Lung (tissue), 12 donors: Measurements from ENCODE around the gene PRKAR1B. TPM values are rescaled to one million over a fixed set of nuclear protein-coding genes. Genes with fewer than 3 reads are reported as not detected.

ENCODE experiments used
- ATAC-seq: fragments of 200-7000 bp; cut with Tn5 transposase; one replicate; pipeline ENCODE4 v1.9.1; 2020; ENCODE audit warnings: moderate number of reproducible peaks; ENCODE audit not compliant: insufficient read depth, low FRiP score
- DNase-seq, 3 donors: peaks; one replicate each; pipeline ENCODE4 v3.0.0-alpha.2; 2013 to 2017
- H3K27ac ChIP-seq, 2 donors: one replicate each; pipeline ENCODE4 v1.5.1; 2013; ENCODE audit warnings: mild to moderate bottlenecking in 2 of 2, moderate library complexity in 2 of 2, control low read depth in 1 of 2, inconsistent platforms in 1 of 2, low read depth in 1 of 2, low read length in 1 of 2
- H3K27me3 ChIP-seq, 3 donors: one replicate each; pipeline ENCODE4 v1.5.1; 2013; ENCODE audit warnings: low read length in 2 of 3; ENCODE audit not compliant: control insufficient read depth in 3 of 3, insufficient read depth in 3 of 3
- H3K36me3 ChIP-seq, 4 donors: one replicate each; pipeline ENCODE4 v1.5.1; 2013; ENCODE audit warnings: low read length in 4 of 4, mild to moderate bottlenecking in 1 of 4, moderate library complexity in 1 of 4; ENCODE audit not compliant: control insufficient read depth in 4 of 4, insufficient read depth in 4 of 4
- H3K4me1 ChIP-seq, 5 donors: one replicate each; pipeline ENCODE4 v1.5.1; 2013; ENCODE audit warnings: low read length in 5 of 5, mild to moderate bottlenecking in 2 of 5, moderate library complexity in 1 of 5; ENCODE audit not compliant: control insufficient read depth in 5 of 5, insufficient read depth in 5 of 5
- H3K4me3 ChIP-seq: one replicate; pipeline ENCODE4 v1.5.1; 2013; ENCODE audit warnings: mild to moderate bottlenecking, control low read depth, moderate library complexity
- H3K9ac ChIP-seq, 2 donors: one replicate each; pipeline ENCODE4 v1.5.1; 2013; ENCODE audit warnings: low read length in 2 of 2, control low read depth in 1 of 2; ENCODE audit not compliant: insufficient read depth in 1 of 2
- H3K9me3 ChIP-seq, 4 donors: one replicate each; pipeline ENCODE4 v1.5.1; 2013; ENCODE audit warnings: low read length in 3 of 4, mild to moderate bottlenecking in 1 of 4, moderate library complexity in 1 of 4; ENCODE audit not compliant: control insufficient read depth in 4 of 4, insufficient read depth in 3 of 4
- CTCF ChIP-seq: IDR thresholded peaks from 2 replicates; pipeline ENCODE4 v1.5.1; 2012; ENCODE audit warnings: mild to moderate bottlenecking; ENCODE audit errors: control extremely low read depth, extremely low read depth
- WGBS, 2 donors: extraction: QIAGEN DNeasy Blood & Tissue Kit; methylation state at CpG; one replicate each; pipeline ENCODE4 v1.1.7; 2013; 5-methylcytosine and 5-hydroxymethylcytosine counted together
- polyA plus RNA-seq, 2 donors: library from polyadenylated mRNA; stranded (reverse); fragments of 200-250 nt; gene quantifications; one replicate each; pipeline ENCODE4 v1.2.1, GENCODE V29; 2013
- total RNA-seq, 2 donors: library from RNA; depleted of rRNA in 1 of 2; stranded (reverse); fragments of >200 nt in 1 of 2; gene quantifications; one replicate each; pipeline ENCODE4 v1.2.1, GENCODE V29; 2014 to 2021
- donor health status: control.
- donor health status: control.
- donor health status: Bipolar disorder and iron deficiency.
- donor health status: healthy.
- donor health status: DM: yes; HTN: yes; CAD: no.

The PRKAR1B gene
- total and polyA plus RNA-seq, 4 donors = 11.3 to 32.0 (median 16.3) TPM

DNA sequence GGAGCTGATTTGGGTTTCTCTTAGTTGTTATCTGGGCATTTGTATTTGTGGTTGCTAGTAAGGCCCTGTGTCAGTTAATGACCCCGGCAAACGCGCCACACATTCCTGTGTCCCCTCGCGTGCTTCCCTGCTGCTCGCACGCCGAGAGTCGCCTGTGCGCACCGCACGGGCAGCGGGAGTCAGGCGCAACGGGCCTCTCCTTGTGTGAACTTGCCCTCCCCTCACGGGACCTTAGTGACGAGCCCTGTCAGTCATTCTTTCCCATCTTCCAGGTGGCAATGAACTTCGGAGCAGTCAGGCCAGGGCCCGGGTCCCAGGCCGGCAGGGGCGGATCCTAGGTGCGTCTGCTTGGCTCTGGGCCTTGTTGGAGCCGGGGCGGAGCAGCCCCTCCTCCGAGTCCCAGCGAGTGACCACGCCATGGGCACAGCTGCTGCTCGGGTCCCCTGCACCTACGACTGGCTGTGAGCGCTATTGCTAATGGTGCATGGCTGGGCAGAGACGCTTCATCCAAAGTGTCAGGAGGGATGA, 12.4 kb upstream of the PRKAR1B start:
- no peak overlapping the region for H3K27ac ChIP-seq
- no peak overlapping the region for H3K4me3 ChIP-seq
- H3K4me1 ChIP-seq = peaks cover 0 to 5% (median 0%) of the 10 kb centered on the region in 5 donors
- TF ChIP-seq CTCF = no peak
- DNase-seq (no peak), ATAC-seq (no peak)
- H3K36me3 ChIP-seq = peaks cover 3 to 36% (median 10%) of the 10 kb centered on the region in 4 donors
- 97 to 98% methylated on average over 31 of the region's 31 CpGs for WGBS, 2 donors
- H3K9ac ChIP-seq = no peak overlapping the region
- no peaks in the 10 kb centered on the region for H3K27me3 ChIP-seq
- peaks cover 0 to 8% (median 4%) of the 10 kb centered on the region in 4 donors for H3K9me3 ChIP-seq

DNA sequence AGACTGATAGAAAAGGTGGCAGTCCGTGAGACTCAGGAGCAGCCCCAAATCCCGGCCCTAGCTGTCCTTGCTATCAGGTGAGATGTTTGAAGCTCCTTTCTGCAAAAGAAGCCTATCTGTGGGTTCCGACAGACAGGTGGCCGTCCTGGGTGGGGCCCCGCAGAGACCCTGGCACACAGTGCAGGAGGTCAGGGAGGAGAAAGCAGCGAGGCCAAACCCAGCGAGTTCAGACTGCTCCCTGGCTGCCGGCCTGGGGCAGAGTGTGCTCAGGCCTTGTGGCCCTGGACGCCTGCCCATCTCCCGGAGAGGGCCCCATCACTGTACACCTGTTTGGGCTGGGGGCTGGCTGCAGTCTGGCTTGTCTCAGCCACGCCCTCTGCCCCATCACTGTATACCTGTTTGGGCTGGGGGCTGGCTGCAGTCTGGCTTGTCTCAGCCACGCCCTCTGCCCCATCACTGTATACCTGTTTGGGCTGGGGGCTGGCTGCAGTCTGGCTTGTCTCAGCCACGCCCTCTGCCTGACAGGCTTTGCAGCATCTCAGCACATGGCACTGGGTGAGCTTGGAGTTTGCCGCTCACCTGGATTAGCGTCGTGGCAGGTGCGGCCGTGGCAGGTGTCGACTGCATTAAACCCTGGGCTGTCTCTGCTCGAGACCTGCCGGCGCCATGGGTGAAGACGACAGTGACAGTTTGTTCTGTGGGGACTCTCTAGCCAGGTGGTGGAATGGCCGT, 11.8 kb upstream of the PRKAR1B start:
- H3K9me3 ChIP-seq = peaks cover 0 to 14% (median 4%) of the 10 kb centered on the region in 4 donors
- no peaks in the 10 kb centered on the region for H3K27me3 ChIP-seq
- ATAC-seq (no peak), DNase-seq (no peak)
- peaks cover 0 to 5% (median 0%) of the 10 kb centered on the region in 5 donors for H3K4me1 ChIP-seq
- H3K27ac ChIP-seq = no peak overlapping the region
- WGBS, 2 donors = 93 to 95% methylated on average over 23 to 24 of the region's 24 CpGs
- no peak for TF ChIP-seq CTCF
- no peak overlapping the region for H3K4me3 ChIP-seq
- H3K9ac ChIP-seq = no peak overlapping the region
- H3K36me3 ChIP-seq = peaks cover 3 to 36% (median 13%) of the 10 kb centered on the region in 4 donors

GRCh38 chr7:738241-738640, 11.2 kb upstream of the PRKAR1B start:
- Histone ChIP-seq H3K9me3 (peaks cover 0 to 14% (median 4%) of the 10 kb centered on the region in 4 donors), H3K36me3 (peaks cover 3 to 35% (median 14%) of the 10 kb centered on the region in 4 donors), H3K4me3 (no peak overlapping the region), H3K27me3 (no peaks in the 10 kb centered on the region), H3K9ac (no peak overlapping the region), H3K27ac (no peak overlapping the region), H3K4me1 (peaks cover 0 to 5% (median 0%) of the 10 kb centered on the region in 5 donors)
- WGBS, 2 donors = 92 to 93% methylated on average over 5 of the region's 5 CpGs
- TF ChIP-seq CTCF = no peak
- ATAC-seq (no peak), DNase-seq (no peak)
